HG03066 (cell line): ENCODE measurements around the gene OR6C1.
"Not testable (repeated sequence)": the region's sequence is repeated elsewhere in the genome, so short reads cannot be mapped to it uniquely, and the experiment has no call there.

Source experiments
- ATAC-seq: cut with Tn5 transposase; IDR thresholded peaks from one replicate; pipeline ENCODE4 v1.9.1; 2021; ENCODE audit warnings: low read depth; ENCODE audit not compliant: unreplicated experiment

Gene OR6C1

DNA sequence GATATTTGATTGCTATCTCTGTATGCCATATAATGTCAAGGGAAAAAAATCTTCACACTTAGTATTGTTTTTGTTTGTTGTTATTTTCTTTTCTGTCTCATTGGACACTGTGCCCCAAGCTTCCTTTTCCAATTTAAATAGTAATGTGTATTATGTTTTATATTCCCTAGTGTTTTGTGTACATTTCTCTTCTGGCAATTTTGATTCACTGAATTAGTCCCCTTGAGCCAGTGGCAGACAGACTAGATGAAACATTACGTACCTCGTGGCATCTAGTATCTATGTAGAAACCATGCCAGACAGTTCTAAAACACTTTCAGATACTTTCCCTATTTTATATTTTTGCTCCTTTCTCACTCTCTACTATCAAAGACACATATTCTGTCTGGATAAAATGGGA lies at the start of gene OR6C1:
TSS of gene OR6C1 (plus strand) at position 301 of the 400 bp plus-strand sequence. CDS start 6,257 bp downstream, outside the sequence.
- no peak for ATAC-seq

DNA sequence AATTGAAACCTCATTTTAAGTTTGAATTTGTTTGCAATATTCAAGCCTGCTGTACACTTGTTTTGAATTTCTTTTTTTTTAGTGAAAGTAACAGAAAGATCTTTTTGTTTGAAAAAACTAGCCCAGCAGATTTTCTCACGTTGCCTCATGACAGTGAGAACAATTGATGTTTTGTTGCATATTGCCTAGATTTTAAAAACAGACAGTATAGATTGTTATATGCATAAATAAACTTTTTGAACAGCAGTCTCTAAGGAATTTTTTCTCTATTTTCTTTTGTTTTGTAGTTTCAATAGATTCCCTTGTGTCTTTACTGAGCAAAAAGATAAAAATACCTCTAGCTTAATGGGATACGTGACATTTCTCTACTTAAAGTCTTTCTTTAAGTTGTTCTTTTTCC lies 33.2 kb upstream of the OR6C1 start:
- ATAC-seq = no peak

DNA sequence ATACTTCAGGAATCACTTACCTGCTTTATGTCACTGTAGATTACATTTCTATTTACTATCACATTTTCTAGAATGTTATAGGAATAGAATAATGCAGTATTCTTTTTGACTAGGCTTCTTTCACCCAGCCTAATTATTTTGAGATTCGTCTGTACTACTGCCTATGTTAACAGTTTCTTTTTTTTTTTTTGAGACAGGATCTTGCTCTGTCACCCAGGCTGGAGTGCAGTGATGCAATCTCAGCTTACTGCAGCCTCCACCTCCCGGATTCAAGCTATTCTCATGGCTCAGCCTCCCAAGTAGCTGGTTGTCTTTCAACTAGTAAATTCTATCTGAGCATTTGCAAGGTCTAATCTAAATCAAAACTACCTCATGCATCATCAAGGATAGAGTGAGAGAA lies 24.1 kb upstream of the OR6C1 start:
- ATAC-seq = no peak

DNA sequence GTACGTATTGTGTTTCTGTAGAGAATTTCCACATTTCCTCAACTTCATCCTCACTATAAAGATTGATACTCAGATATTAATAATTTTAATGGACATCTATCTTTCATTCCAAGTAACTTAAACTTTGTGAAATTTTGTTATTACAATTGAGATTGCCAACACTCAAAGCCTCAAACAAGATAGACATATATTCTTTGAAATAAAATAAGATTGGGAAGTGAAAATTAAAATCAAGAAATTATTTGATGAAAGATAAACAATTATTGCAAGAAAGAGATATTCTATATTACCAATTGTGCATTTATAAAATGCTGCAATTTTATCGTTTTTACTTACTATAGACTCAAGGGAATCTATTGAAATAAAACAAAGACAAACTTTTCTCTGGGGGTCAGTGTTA lies 17.7 kb upstream of the OR6C1 start, which contains the start of gene OR6C6:
TSS of gene OR6C6 (minus strand) at position 101 of the 400 bp plus-strand sequence. CDS start 1,337 bp downstream, outside the sequence.
- no peak for ATAC-seq

DNA sequence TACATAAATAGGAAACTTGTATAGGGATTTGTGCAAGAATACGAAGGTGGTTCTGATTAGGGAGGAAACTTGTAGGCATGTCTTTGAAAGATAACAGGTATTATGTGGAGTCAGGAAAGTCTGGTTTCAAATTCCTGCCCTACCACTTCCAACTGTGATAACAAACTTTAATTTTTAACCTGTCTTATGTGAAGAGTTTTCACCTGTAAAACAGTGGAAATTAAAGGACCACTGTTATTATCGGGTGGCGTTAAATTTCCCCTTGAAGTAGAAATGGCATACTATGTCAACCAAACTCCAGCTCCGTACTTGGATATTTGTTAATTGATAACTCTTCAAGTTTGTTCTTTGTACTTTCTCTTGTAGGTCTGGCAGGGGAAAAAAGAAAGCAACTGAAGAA lies 6.1 kb downstream of the OR6C1 start:
- no peak for ATAC-seq

DNA sequence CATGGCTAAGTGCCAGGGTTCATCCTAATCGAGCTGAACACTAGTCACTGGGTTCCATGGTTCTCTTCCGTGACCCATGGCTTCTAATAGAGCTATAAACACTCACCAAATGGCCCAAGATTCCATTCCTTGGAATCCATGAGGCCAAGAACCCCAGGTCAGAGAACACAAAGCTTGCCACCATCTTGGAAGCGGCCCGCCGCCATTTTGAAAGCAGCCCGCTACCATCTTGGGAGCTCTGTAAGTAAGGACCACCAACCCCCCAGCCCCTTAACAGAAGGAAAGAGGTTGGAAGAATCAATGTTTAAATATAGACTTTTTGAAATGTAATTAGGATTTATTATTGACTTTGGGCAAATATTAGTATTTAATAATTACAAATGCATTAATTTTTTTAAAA lies 11.7 kb downstream of the OR6C1 start:
- ATAC-seq = not testable (repeated sequence)

DNA sequence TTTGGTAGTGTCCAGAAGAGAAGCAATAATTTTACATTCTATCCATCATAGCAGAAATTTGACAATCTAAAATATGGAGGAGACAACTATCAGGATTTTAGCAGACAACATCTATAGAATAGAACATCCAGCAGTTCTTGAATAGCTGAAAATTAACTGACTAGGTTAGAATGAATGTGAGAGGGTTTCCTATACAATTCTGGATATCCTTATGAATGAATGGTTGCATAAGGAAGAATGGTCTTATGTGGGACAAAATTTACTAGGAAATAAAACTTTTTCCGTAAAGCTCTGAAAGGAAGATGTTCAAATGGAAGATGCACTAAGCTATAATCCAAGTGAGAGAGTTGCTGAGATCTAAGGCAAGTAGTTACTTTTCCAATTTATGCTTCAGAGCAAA lies 16.3 kb downstream of the OR6C1 start, which contains the start of gene OR6C3:
TSS of gene OR6C3 (plus strand) at position 301 of the 400 bp plus-strand sequence. CDS start 955 bp downstream, outside the sequence.
- ATAC-seq = no peak

DNA sequence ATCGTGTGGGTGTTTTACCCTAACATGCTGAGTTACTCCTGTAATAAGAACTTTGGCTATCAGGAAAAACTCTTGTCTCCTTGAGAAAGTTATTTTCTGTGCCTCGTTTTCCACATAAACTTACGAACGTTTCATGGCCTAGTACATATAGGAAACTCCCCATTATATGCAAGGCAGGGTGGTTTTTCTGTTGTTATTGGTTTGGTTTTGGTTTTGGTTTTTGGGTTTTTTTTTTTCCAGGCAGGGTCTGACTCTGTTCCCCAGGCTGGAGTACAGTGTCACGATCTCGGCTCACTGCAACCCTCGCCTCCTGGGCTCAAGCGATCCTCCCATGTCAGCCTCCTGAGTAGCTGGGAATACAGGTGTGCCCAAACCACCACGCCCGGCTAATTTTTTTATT lies 21.9 kb downstream of the OR6C1 start:
- no peak for ATAC-seq

DNA sequence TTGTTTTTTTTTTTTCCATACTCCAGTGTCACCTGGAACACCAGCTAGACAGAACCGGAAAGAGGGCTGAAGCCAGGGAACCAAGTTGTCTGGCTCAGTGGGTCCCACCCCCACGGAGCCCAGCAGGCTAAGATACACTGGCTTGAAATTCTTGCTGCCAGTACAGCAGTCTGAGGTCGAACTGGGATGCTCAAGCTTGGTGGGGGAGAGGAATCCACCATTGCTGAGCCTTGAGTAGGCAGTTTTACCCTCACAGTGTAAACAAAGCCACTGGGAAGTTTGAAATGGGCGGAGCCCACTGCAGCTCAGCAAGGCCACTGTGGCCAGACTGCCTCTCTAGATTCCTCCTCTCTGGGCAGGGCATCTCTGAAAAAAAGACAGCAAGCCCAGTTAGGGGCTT lies 41.2 kb downstream of the OR6C1 start:
- ATAC-seq = not testable (repeated sequence)

DNA sequence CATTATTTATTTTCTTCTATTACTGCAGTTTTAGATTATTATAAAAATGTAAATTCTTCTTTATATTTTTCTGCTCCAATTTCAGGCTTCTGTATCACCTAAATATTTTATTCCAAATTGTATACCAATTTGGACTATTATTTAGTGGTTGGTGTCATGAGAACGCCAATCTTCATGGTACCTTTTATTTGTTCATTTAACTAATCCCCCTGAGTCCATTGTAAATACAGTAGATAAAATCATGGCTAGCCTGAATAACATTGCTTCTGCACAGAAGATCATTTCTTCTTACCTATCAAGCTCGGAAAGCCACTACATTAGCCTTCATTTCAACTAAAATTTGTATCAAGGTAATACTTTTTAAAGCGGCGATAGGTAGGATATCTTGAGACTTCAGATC lies 48.5 kb downstream of the OR6C1 start, which contains the start of gene OR6C75:
TSS of gene OR6C75 (plus strand) at position 301 of the 400 bp plus-strand sequence. CDS start 2,136 bp downstream, outside the sequence.
- ATAC-seq = no peak

DNA sequence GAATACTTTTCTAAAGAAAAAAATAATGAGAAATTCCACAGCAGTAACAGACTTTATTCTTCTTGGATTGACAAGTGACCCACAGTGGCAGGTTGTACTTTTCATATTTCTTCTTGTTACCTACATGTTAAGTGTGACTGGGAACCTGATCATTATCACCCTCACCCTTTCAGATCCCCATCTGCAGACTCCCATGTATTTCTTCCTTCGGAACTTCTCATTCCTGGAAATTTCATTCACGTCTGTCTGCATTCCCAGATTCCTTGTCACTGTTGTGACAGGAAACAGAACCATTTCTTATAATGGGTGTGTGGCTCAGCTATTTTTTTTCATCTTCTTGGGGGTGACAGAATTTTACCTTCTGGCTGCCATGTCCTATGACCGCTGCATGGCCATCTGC lies 50.9 kb downstream of the OR6C1 start:
- no peak for ATAC-seq
